Cardiac muscle cell (in vitro differentiated cells and primary cell): ENCODE measurements around the gene PLP1. TPM values are rescaled to one million over a fixed set of nuclear protein-coding genes. Genes with fewer than 3 reads are reported as not detected.

ENCODE experiments used
- DNase-seq, 2 donors: peaks; one replicate each; pipeline versions ENCODE4 v3.0.0 to v3.0.0-alpha.2; 2010 to 2017; ENCODE audit warnings: low read depth in 1 of 2, low spot score in 1 of 2
- H3K27ac ChIP-seq: fragments of 200-600 bp; sonication (generic); 2 replicates; pipeline ENCODE4 v1.5.1; 2016
- H3K27me3 ChIP-seq: fragments of 200-600 bp; sonication (generic); 2 replicates; pipeline ENCODE4 v1.6.0; 2016; ENCODE audit warnings: control low read depth
- H3K36me3 ChIP-seq: fragments of 200-600 bp; sonication (generic); 2 replicates; pipeline ENCODE4 v1.5.1; 2016; ENCODE audit warnings: control low read depth
- H3K4me1 ChIP-seq: fragments of 200-600 bp; sonication (generic); 2 replicates; pipeline ENCODE4 v1.8.1; 2017; ENCODE audit warnings: low read depth, mild to moderate bottlenecking, mixed run types
- H3K4me3 ChIP-seq: fragments of 200-600 bp; sonication (generic); 2 replicates; pipeline ENCODE4 v1.5.1; 2016; ENCODE audit warnings: mild to moderate bottlenecking
- H3K9me3 ChIP-seq: fragments of 200-600 bp; sonication (generic); 2 replicates; pipeline ENCODE4 v1.5.1; 2017; ENCODE audit warnings: low read depth, mild to moderate bottlenecking, control low read depth
- polyA plus RNA-seq: library from polyadenylated mRNA; unstranded; fragments of >200 nt; fragmentation: Nextera tagmentation; extraction: Ambion mirVana; gene quantifications from 2 replicates; pipeline ENCODE4 v1.2.1, GENCODE V29; 2016
- total RNA-seq: library from RNA; depleted of rRNA; stranded (reverse); fragments of >200 nt; gene quantifications from 2 replicates; pipeline ENCODE4 v1.2.3, GENCODE V29; 2016
- TF ChIP-seq, protein P1 (sequence below): IDR thresholded peaks from 2 replicates; pipeline ENCODE4 v1.5.1; 2012; ENCODE audit warnings: low read depth, mild to moderate bottlenecking, low read length

The PLP1 gene, protein sequence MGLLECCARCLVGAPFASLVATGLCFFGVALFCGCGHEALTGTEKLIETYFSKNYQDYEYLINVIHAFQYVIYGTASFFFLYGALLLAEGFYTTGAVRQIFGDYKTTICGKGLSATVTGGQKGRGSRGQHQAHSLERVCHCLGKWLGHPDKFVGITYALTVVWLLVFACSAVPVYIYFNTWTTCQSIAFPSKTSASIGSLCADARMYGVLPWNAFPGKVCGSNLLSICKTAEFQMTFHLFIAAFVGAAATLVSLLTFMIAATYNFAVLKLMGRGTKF
- 0.03 and 0.07 TPM in 2 replicates for total RNA-seq
- not detected in 2 replicates for polyA plus RNA-seq

DNA sequence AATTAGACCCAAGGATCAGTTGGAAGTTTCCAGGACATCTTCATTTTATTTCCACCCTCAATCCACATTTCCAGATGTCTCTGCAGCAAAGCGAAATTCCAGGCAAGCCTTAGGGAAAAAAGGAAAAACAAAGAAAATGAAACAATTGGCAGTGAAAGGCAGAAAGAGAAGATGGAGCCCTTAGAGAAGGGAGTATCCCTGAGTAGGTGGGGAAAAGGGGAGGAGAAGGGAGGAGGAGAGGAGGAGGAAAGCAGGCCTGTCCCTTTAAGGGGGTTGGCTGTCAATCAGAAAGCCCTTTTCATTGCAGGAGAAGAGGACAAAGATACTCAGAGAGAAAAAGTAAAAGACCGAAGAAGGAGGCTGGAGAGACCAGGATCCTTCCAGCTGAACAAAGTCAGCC is at the start of gene PLP1:
PLP1 (plus strand) TSS at position 295 of the 400 bp plus-strand sequence. CDS start 156 bp downstream, outside the sequence.
- H3K27ac ChIP-seq: no peak within 1 kb of the TSS

DNA sequence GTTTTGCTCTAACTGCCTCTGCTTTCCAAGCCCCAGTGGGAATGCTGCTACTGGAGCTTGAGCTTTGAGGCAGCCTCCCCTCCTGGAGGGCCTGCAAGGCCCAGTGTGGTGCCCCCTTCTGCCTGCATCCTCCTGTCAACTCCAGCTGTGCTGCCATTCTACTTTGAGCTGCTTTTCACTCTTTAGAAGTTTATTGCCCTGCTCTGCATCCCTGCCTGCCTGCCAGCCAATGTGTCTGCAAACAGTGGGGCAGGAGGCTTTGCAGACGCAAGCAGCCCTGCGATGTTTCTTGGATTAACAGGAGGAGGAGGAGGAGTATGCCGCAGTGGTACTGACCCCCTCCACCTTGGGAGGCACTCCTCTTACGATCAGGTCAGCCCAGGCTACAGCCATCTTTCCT is 49.5 kb upstream of the PLP1 start:
- no peak overlapping the region for H3K4me3 ChIP-seq
- DNase-seq: no peak
- H3K36me3 ChIP-seq: no peaks in the 10 kb centered on the region
- H3K27ac ChIP-seq: no peak overlapping the region
- TF ChIP-seq, protein P1, sequence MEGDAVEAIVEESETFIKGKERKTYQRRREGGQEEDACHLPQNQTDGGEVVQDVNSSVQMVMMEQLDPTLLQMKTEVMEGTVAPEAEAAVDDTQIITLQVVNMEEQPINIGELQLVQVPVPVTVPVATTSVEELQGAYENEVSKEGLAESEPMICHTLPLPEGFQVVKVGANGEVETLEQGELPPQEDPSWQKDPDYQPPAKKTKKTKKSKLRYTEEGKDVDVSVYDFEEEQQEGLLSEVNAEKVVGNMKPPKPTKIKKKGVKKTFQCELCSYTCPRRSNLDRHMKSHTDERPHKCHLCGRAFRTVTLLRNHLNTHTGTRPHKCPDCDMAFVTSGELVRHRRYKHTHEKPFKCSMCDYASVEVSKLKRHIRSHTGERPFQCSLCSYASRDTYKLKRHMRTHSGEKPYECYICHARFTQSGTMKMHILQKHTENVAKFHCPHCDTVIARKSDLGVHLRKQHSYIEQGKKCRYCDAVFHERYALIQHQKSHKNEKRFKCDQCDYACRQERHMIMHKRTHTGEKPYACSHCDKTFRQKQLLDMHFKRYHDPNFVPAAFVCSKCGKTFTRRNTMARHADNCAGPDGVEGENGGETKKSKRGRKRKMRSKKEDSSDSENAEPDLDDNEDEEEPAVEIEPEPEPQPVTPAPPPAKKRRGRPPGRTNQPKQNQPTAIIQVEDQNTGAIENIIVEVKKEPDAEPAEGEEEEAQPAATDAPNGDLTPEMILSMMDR: no peak
- H3K4me1 ChIP-seq: no peaks in the 10 kb centered on the region
- H3K27me3 ChIP-seq: no peaks in the 10 kb centered on the region
- no peaks in the 10 kb centered on the region for H3K9me3 ChIP-seq

More for the DNA sequence above, at the start of gene PLP1:
- no peaks in the 10 kb centered on the region for H3K9me3 ChIP-seq
- no peaks in the 10 kb centered on the region for H3K36me3 ChIP-seq
- H3K4me1 ChIP-seq: no peaks in the 10 kb centered on the region
- DNase-seq: no peak
- TF ChIP-seq, protein P1: no peak
- no peak within 1 kb of the TSS for H3K4me3 ChIP-seq
- H3K27me3 ChIP-seq: no peaks in the 10 kb centered on the region

DNA sequence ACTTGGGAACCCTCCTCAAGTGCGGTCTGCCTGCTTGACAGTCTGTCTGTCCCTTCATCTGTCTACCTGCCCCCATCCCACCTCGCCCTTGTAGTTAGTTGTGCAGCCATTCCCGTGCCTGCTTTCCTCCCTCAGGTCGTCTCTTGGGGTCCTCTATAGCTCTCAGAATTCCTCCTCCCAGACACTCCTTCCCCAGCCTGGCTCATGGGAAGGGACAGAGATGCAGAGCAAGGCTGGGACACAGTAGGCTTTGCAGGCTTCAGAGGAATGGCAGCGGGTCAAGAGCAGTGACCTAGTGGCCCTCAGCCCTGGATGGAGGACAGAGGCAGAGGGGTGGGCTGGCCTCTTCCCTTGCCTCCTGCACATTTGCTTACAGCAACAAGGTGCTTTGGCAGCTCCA is 47.6 kb upstream of the PLP1 start:
- H3K27me3 ChIP-seq: no peaks in the 10 kb centered on the region
- no peak overlapping the region for H3K27ac ChIP-seq
- no peak overlapping the region for H3K4me3 ChIP-seq
- TF ChIP-seq, protein P1: no peak
- no peaks in the 10 kb centered on the region for H3K4me1 ChIP-seq
- H3K9me3 ChIP-seq: no peaks in the 10 kb centered on the region
- H3K36me3 ChIP-seq: no peaks in the 10 kb centered on the region
- no peak for DNase-seq

DNA sequence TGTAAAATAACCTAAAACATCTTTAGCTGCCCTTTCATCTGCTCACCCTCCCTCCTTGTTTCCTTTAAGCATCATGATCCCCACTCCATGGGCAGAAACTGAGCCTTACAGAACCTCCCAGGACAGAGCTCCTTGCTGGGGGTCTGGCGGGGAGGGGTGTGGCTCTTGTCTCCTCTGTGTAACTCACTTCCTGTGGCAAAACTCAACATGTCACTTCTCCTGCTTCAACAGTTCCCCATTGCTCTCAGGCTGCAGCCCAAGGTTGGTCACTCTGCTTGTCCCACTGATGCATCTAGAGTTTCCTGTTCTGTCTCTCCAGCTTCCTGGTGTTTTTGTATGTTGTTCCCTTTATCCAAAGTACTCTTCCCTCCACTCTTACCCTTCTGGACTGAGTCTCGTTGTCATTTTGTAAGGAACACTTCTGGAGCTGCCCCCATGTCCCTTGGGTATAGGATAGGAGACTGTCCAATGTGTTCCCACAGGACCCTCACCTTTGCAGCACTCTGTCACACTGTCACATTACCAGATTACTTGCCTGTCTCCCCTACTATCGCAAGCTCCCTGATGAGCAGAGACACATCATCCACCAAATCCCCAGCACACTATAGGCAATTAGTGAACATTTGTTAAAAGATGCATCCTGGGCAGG is 46.4 kb upstream of the PLP1 start:
- no peaks in the 10 kb centered on the region for H3K9me3 ChIP-seq
- no peaks in the 10 kb centered on the region for H3K36me3 ChIP-seq
- H3K27ac ChIP-seq: no peak overlapping the region
- DNase-seq: peak in 1 of 2 donors; percentile 30
- H3K27me3 ChIP-seq: no peaks in the 10 kb centered on the region
- TF ChIP-seq, protein P1: no peak
- H3K4me3 ChIP-seq: no peak overlapping the region
- peaks cover 3% of the 10 kb centered on the region for H3K4me1 ChIP-seq

DNA sequence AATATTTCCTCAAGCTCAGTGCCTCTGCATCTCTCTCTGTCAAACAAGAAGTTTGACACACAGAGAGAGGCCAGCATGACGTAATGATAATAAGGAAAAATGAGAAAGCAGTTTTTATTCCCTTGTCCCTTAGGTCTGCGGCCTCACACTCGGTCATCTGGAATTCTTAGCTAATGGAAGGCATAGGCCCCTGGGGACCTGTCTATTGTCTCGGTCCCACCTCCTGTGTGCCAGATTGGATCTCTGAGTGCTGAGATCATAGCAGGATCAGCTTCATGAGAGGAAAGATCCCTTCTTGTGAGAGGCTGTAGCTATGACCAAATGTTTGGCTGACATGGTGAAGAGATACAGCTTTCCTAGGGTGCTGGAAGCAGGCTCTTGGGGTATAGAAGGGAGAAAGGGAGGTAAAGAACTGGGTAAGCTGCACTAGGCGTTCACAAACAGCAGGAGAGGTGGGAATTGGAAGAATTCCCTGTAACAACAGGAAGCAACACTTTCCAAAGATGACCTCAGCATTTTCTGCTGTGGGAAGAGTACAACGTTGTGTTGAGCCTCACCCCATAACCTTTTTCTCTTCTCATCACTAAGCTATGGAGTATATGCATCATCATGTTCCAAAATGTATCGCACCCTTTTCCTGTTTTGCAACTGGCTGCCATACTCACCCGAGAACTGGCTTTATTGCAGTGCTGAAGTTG is 45.7 kb upstream of the PLP1 start:
- H3K36me3 ChIP-seq: no peaks in the 10 kb centered on the region
- H3K4me1 ChIP-seq: peaks cover 3% of the 10 kb centered on the region
- no peaks in the 10 kb centered on the region for H3K27me3 ChIP-seq
- DNase-seq: peak in 1 of 2 donors; percentile 94
- H3K27ac ChIP-seq: no peak overlapping the region
- TF ChIP-seq, protein P1: no peak
- H3K4me3 ChIP-seq: no peak overlapping the region
- no peaks in the 10 kb centered on the region for H3K9me3 ChIP-seq
